Transverse colon (tissue), 4 donors: ENCODE results near the gene OLA1. TPM values are rescaled to one million over a fixed set of nuclear protein-coding genes. Genes with fewer than 3 reads are reported as not detected.

Experiments used
- DNase-seq: peaks from one replicate; pipeline ENCODE4 v3.0.0-alpha.2; 2019
- H3K27ac ChIP-seq, 4 donors: fragments of 200-600 bp; sonication (generic); 2 replicates each; pipeline ENCODE4 v1.5.1; 2016 to 2018; ENCODE audit warnings: inconsistent platforms in 4 of 4
- H3K27me3 ChIP-seq: fragments of 200-600 bp; sonication (generic); 2 replicates; pipeline ENCODE4 v1.5.1; 2017; ENCODE audit warnings: inconsistent platforms
- H3K36me3 ChIP-seq, 4 donors: fragments of 200-600 bp; sonication (generic); 2 replicates each; pipeline ENCODE4 v1.5.1; 2017 to 2019; ENCODE audit warnings: inconsistent platforms in 4 of 4
- H3K4me1 ChIP-seq, 4 donors: fragments of 200-600 bp; sonication (generic); 2 replicates each; pipeline ENCODE4 v1.5.1; 2017 to 2020; ENCODE audit warnings: inconsistent platforms in 4 of 4
- H3K4me3 ChIP-seq, 4 donors: fragments of 200-600 bp; sonication (generic); 1 replicate in 1 of 4; 2 replicates in 3 of 4; pipeline versions ENCODE4 v1.5.1 to v1.6.1; 2017 to 2019; ENCODE audit warnings: inconsistent platforms in 4 of 4
- H3K9me3 ChIP-seq, 2 donors: fragments of 200-600 bp; sonication (generic); 2 replicates each; pipeline ENCODE4 v1.5.1; 2017 to 2019; ENCODE audit warnings: inconsistent platforms in 2 of 2
- EP300 ChIP-seq: sonication (generic); formaldehyde crosslinking; IDR thresholded peaks from one replicate; pipeline ENCODE4 v1.6.1; 2017; ENCODE audit warnings: antibody characterized with exemption, low read depth
- POLR2A ChIP-seq: fragments of 450-650 bp; IDR thresholded peaks from one replicate; pipeline ENCODE4 v1.6.1; 2016; ENCODE audit warnings: antibody characterized with exemption, mild to moderate bottlenecking, moderate library complexity
- POLR2AphosphoS5 ChIP-seq, 3 donors: sonication (generic); formaldehyde crosslinking; IDR thresholded peaks; one replicate each; pipeline ENCODE4 v1.6.1; 2016; ENCODE audit warnings: antibody characterized with exemption in 3 of 3
- WGBS, 2 donors: methylation state at CpG; one replicate each; pipeline ENCODE4 v1.1.5; 2018; ENCODE audit warnings: low coverage in 1 of 2; 5-methylcytosine and 5-hydroxymethylcytosine counted together
- in situ Hi-C, 4 donors: fragments of 200-750 bp; cut with MboI; loops; one replicate each; pipeline versions ENCODE4 v1.15.0 to v1.15.1; 2017; ENCODE audit warnings: low sequenced_read_pairs in 3 of 4, low pct_ligation_motif_present in 1 of 4, low pct_unique_long_range_greater_than_20kb in 1 of 4
- intact Hi-C: fragments of 100-400 bp; cut with DNase I; formaldehyde crosslinking; loops from one replicate; pipeline ENCODE4 v1.15.1; 2023; ENCODE audit warnings: low total_unique reads
- total RNA-seq, 4 donors: library from RNA; depleted of rRNA; stranded (reverse); fragments of >200 nt; gene quantifications; one replicate each; pipeline ENCODE4 v1.1.0, GENCODE V29; 2016
- TF ChIP-seq, protein P1 (sequence below), 5 experiments: fragments of 200-600 bp in 3 of 5; fragments of 450-650 bp in 2 of 5; sonication (generic) in 3 of 5; IDR thresholded peaks; 1 replicate in 2 of 5; 2 replicates in 3 of 5; pipeline ENCODE4 v1.5.1; 2016 to 2017; ENCODE audit warnings: antibody characterized with exemption in 5 of 5, inconsistent platforms in 3 of 5, mild to moderate bottlenecking in 2 of 5, moderate library complexity in 1 of 5

The OLA1 gene
- total RNA-seq, 4 donors from 2014 or later = 6.7 to 47.7 (median 37.1) TPM

DNA sequence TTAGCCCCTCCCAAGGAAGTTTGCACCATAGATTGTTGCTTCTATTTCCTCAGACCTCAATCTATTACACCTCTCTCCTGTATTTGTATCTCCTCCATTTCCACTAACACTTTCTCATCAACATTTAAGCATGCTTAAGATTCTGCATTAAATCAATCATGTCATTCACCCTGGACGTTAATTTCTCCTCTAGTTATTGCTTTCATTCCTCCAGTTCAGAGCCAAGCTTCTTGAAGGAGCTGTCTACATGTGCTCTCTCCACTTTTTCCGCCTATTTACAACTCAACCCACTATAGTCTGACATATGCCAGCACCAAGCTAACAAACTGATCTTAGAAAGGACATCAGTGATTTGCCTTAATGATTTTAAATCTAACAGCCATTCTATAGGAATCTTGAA is 99.5 kb downstream of the OLA1 start:
- TF ChIP-seq POLR2A (no peak), EP300 (no peak), POLR2AphosphoS5 (IDR thresholded peaks at IDR 0.05) (no peak)
- TF ChIP-seq, protein P1, sequence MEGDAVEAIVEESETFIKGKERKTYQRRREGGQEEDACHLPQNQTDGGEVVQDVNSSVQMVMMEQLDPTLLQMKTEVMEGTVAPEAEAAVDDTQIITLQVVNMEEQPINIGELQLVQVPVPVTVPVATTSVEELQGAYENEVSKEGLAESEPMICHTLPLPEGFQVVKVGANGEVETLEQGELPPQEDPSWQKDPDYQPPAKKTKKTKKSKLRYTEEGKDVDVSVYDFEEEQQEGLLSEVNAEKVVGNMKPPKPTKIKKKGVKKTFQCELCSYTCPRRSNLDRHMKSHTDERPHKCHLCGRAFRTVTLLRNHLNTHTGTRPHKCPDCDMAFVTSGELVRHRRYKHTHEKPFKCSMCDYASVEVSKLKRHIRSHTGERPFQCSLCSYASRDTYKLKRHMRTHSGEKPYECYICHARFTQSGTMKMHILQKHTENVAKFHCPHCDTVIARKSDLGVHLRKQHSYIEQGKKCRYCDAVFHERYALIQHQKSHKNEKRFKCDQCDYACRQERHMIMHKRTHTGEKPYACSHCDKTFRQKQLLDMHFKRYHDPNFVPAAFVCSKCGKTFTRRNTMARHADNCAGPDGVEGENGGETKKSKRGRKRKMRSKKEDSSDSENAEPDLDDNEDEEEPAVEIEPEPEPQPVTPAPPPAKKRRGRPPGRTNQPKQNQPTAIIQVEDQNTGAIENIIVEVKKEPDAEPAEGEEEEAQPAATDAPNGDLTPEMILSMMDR (IDR thresholded peaks at IDR 0.05) = no peak
- H3K27ac ChIP-seq = no peak overlapping the region

DNA sequence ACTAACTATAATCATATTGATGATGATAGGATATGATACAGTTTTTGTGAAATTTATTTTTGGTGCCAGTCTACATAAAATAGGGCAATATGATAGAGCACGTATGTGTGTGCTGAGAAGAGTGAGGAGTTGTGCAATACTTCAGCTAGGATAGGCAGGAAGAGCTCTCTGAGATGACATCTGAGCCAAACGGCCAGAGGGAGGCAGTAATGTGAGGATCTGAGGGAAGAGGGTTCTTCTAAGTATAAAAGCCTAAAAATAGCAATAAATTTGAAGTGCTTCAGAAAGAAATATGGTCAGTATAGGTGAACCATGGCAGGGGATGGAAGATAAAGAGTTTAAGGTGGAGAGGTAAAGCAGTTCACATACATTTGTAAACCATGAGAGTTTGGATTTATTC is 102.5 kb downstream of the OLA1 start:
- Histone ChIP-seq H3K36me3 (no peaks in the 10 kb centered on the region), H3K27me3 (no peaks in the 10 kb centered on the region), H3K4me1 (no peaks in the 10 kb centered on the region), H3K4me3 (no peak overlapping the region), H3K9me3 (no peaks in the 10 kb centered on the region), H3K27ac (no peak overlapping the region)
- 53% methylated on average over 2 of the region's 2 CpGs for WGBS, 2 donors
- in situ Hi-C loops (no loop called here), intact Hi-C loops (no loop called here)
- no peak for DNase-seq
- no peak for TF ChIP-seq EP300
- no peak for TF ChIP-seq POLR2A
- TF ChIP-seq, protein P1 (IDR thresholded peaks at IDR 0.05) = no peak
- TF ChIP-seq POLR2AphosphoS5 (IDR thresholded peaks at IDR 0.05) = no peak

More for the DNA sequence above, 99.5 kb downstream of the OLA1 start:
- Histone ChIP-seq H3K9me3 (no peaks in the 10 kb centered on the region), H3K27me3 (no peaks in the 10 kb centered on the region), H3K4me1 (no peaks in the 10 kb centered on the region), H3K36me3 (no peaks in the 10 kb centered on the region), H3K4me3 (no peak overlapping the region)
- intact Hi-C loops (no loop called here), in situ Hi-C loops (no loop called here)
- WGBS, 2 donors = 84 to 87% methylated on average over 2 of the region's 2 CpGs
- no peak for DNase-seq

DNA sequence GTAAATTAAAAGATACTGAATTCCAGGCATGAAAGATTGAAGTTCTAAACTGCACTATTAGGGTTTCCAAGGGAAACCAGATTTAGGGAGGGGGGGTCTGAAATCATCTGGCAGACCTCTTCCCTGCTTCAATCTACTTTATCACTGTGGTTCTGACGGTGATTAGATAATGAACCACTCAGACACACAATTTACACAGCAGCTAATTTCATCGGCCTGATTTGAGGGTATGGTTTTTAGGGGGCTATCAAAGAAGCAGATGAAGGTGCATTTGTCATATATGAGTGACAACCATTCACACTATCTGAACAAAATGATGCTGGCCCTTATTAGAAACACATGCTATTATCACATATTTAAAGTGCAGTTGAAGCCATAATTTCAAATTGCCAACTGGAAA is 106.0 kb downstream of the OLA1 start:
- Histone ChIP-seq H3K4me1 (no peaks in the 10 kb centered on the region), H3K27ac (no peak overlapping the region), H3K36me3 (no peaks in the 10 kb centered on the region), H3K27me3 (no peaks in the 10 kb centered on the region), H3K4me3 (no peak overlapping the region), H3K9me3 (no peaks in the 10 kb centered on the region)
- intact Hi-C loops (no loop called here), in situ Hi-C loops (no loop called here)
- TF ChIP-seq, protein P1 (IDR thresholded peaks at IDR 0.05) = no peak
- TF ChIP-seq POLR2AphosphoS5 (IDR thresholded peaks at IDR 0.05) (no peak), EP300 (no peak), POLR2A (no peak)
- no peak for DNase-seq
- WGBS, 2 donors = 92% methylated on average over 2 of the region's 2 CpGs; no CpG with 5 or more reads in 1 of the 2 donors

GRCh38 chr2:174138161-174138560 is 110.2 kb downstream of the OLA1 start:
- Histone ChIP-seq H3K4me1 (no peaks in the 10 kb centered on the region), H3K9me3 (no peaks in the 10 kb centered on the region), H3K27ac (no peak overlapping the region), H3K27me3 (no peaks in the 10 kb centered on the region), H3K36me3 (no peaks in the 10 kb centered on the region), H3K4me3 (no peak overlapping the region)
- in situ Hi-C loops = no loop called here
- TF ChIP-seq, protein P1 (IDR thresholded peaks at IDR 0.05) = no peak
- TF ChIP-seq POLR2AphosphoS5 (IDR thresholded peaks at IDR 0.05) (no peak), EP300 (no peak), POLR2A (no peak)
- intact Hi-C loops = no loop called here
- 84 to 85% methylated on average over 4 of the region's 4 CpGs for WGBS, 2 donors
- no peak for DNase-seq
